ENCODE data around the gene RAB1A. TPM values are rescaled to one million over a fixed set of nuclear protein-coding genes. Genes with fewer than 3 reads are reported as not detected.

Gene RAB1A
- polyA plus RNA-seq, 1 donor (not counting 4 experiments of a cell fraction or from before 2014, with no cell fraction given) = 274 TPM

DNA sequence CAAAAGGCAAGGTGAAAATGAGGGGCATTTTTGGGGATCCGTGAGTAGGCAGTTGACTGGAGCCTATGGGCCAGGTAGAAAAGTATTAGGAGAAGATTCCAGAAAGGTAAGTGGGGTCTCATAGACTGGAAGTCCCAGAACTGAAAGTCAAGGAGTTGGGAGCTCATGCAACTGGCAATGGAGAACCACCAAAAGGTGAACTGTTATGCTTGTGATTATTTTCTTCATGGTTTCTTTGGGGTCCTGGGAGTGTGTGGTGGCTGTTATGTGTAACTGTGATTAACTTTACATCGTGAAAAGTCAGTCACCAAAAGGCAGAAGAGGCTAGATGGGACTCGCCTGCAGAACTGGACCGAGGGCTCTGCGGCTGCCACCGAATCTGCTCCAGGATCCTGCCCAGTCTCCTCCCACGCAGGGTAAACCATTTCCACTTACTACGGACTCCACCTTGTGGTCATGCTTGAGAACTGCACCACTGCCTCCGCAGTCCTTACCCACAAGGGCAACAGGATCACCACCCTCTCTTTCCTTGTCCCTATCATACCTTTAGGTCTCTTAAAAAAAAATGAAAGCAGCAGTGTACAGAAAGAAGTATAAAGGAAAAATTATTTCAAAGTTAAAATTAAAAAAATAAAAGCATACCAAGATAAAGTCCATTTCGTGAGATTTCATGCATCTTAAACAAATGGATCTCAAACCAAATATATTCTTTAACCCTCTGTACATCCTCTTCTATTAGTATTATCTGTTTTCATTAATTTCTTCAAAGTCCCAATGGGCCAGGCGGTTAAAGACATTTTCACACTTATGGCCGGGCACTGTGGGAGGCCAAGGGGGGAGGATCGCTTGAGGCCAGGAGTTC, 89.3 kb downstream of the RAB1A start:
- H2AFZ ChIP-seq (ENCODE audit: control insufficient read depth, low read length) = peak overlapping the region; percentile 39

DNA sequence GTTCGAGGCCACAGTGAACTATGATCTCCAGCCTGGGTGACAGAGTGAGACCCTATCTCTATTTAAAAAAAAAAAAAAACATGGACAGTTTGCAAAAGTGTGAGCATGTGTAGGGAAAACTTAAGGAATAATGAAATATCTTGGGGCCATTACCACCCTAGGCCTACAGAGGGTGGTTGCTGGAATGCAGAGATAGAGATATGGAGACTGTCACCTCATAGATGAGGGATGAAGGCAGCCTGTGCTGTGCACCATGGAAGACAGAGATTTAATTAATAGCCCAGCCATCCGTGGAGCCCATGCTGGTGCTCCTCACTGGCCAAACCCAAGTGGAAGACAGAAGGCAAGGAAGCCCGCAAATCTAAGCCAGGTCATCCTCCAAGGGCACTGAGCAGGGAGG, 90.3 kb downstream of the RAB1A start:
- H2AFZ ChIP-seq (ENCODE audit: control insufficient read depth, low read length) = no peak overlapping the region
- no peak overlapping the region for H3K27ac ChIP-seq (ENCODE audit: control insufficient read depth, insufficient read depth, low read length)
- no peaks in the 10 kb centered on the region for H3K36me3 ChIP-seq (ENCODE audit: control insufficient read depth in 2 of 2, extremely low read depth in 1 of 2, insufficient read depth in 2 of 2, low read length in 2 of 2)
- H3K79me2 ChIP-seq (ENCODE audit: control insufficient read depth, insufficient read depth, low read length) = no peaks in the 10 kb centered on the region
- dilution Hi-C loops (cut with MboI; ENCODE audit: extremely low pct_ligation_motif_present, low sequenced_read_pairs) = loop anchor here (25.0 kb wide), 1 partner anchor 127 kb away; no protein-coding TSS in a partner anchor
- peaks cover 11% of the 10 kb centered on the region for H3K4me1 ChIP-seq (ENCODE audit: control insufficient read depth, extremely low read depth, insufficient read depth, low read length)
- no peak overlapping the region for H3K4me2 ChIP-seq (ENCODE audit: control insufficient read depth, extremely low read depth, insufficient read depth, low read depth, low read length)
- no peak overlapping the region for H3K4me3 ChIP-seq (ENCODE audit: control insufficient read depth in 2 of 3, extremely low read depth in 1 of 3, insufficient read depth in 2 of 3, low read depth in 1 of 3, low read length in 3 of 3)
- no peaks in the 10 kb centered on the region for H3K27me3 ChIP-seq (ENCODE audit: control insufficient read depth, extremely low read depth, insufficient read depth, low read length)
- DNase-seq (ENCODE audit: low read depth, low spot score) = no peak
- no peak overlapping the region for H3K9ac ChIP-seq (ENCODE audit: control insufficient read depth, extremely low read depth, insufficient read depth, low read length)
- TF ChIP-seq, protein P1, sequence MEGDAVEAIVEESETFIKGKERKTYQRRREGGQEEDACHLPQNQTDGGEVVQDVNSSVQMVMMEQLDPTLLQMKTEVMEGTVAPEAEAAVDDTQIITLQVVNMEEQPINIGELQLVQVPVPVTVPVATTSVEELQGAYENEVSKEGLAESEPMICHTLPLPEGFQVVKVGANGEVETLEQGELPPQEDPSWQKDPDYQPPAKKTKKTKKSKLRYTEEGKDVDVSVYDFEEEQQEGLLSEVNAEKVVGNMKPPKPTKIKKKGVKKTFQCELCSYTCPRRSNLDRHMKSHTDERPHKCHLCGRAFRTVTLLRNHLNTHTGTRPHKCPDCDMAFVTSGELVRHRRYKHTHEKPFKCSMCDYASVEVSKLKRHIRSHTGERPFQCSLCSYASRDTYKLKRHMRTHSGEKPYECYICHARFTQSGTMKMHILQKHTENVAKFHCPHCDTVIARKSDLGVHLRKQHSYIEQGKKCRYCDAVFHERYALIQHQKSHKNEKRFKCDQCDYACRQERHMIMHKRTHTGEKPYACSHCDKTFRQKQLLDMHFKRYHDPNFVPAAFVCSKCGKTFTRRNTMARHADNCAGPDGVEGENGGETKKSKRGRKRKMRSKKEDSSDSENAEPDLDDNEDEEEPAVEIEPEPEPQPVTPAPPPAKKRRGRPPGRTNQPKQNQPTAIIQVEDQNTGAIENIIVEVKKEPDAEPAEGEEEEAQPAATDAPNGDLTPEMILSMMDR (optimal IDR thresholded peaks at IDR 0.05 in 1 of 3, IDR thresholded peaks at IDR 0.05 in 1 of 3, conservative IDR thresholded peaks at IDR 0.05 in 1 of 3; ENCODE audit: extremely low read depth in 1 of 3, insufficient read depth in 2 of 3, low read length in 3 of 3) = no peak
- TF ChIP-seq EZH2 (IDR thresholded peaks at IDR 0.05; ENCODE audit: low read length) = no peak
- no peaks in the 10 kb centered on the region for H4K20me1 ChIP-seq (ENCODE audit: control insufficient read depth, extremely low read depth, insufficient read depth, low read length)
- no peak for FAIRE-seq
- no peaks in the 10 kb centered on the region for H3K9me1 ChIP-seq (ENCODE audit: control insufficient read depth, extremely low read depth, insufficient read depth, low read length)
- H3K9me3 ChIP-seq (ENCODE audit: control insufficient read depth, low read depth, low read length) = peaks cover 2% of the 10 kb centered on the region

More for the DNA sequence above, 89.3 kb downstream of the RAB1A start:
- H3K4me2 ChIP-seq (ENCODE audit: control insufficient read depth, extremely low read depth, insufficient read depth, low read depth, low read length) = peak overlapping the region; percentile 81
- H3K36me3 ChIP-seq (ENCODE audit: control insufficient read depth in 2 of 2, extremely low read depth in 1 of 2, insufficient read depth in 2 of 2, low read length in 2 of 2) = no peaks in the 10 kb centered on the region
- dilution Hi-C loops (cut with MboI; ENCODE audit: extremely low pct_ligation_motif_present, low sequenced_read_pairs) = loop anchor here (25.0 kb wide), 1 partner anchor 128 kb away; no protein-coding TSS in a partner anchor
- DNase-seq (ENCODE audit: low read depth, low spot score) (no peak), FAIRE-seq (peak; percentile 79)
- H4K20me1 ChIP-seq (ENCODE audit: control insufficient read depth, extremely low read depth, insufficient read depth, low read length) = no peaks in the 10 kb centered on the region
- no peaks in the 10 kb centered on the region for H3K79me2 ChIP-seq (ENCODE audit: control insufficient read depth, insufficient read depth, low read length)
- H3K9ac ChIP-seq (ENCODE audit: control insufficient read depth, extremely low read depth, insufficient read depth, low read length) = no peak overlapping the region
- H3K27me3 ChIP-seq (ENCODE audit: control insufficient read depth, extremely low read depth, insufficient read depth, low read length) = no peaks in the 10 kb centered on the region
- H3K9me3 ChIP-seq (ENCODE audit: control insufficient read depth, low read depth, low read length) = peaks cover 2% of the 10 kb centered on the region
- H3K4me1 ChIP-seq (ENCODE audit: control insufficient read depth, extremely low read depth, insufficient read depth, low read length) = peaks cover 11% of the 10 kb centered on the region
- no peak overlapping the region for H3K27ac ChIP-seq (ENCODE audit: control insufficient read depth, insufficient read depth, low read length)
- TF ChIP-seq, protein P1 (optimal IDR thresholded peaks at IDR 0.05 in 1 of 3, IDR thresholded peaks at IDR 0.05 in 1 of 3, conservative IDR thresholded peaks at IDR 0.05 in 1 of 3; ENCODE audit: extremely low read depth in 1 of 3, insufficient read depth in 2 of 3, low read length in 3 of 3) = peak; percentile 92 to 99 (median 98)
- TF ChIP-seq EZH2 (IDR thresholded peaks at IDR 0.05; ENCODE audit: low read length) = no peak
- peak overlapping the region in 1 of 3 experiments; percentile 44 for H3K4me3 ChIP-seq (ENCODE audit: control insufficient read depth in 2 of 3, extremely low read depth in 1 of 3, insufficient read depth in 2 of 3, low read depth in 1 of 3, low read length in 3 of 3)
- no peaks in the 10 kb centered on the region for H3K9me1 ChIP-seq (ENCODE audit: control insufficient read depth, extremely low read depth, insufficient read depth, low read length)
